HepG2 (cell line): ENCODE measurements around the gene CDK5R1. TPM values are rescaled to one million over a fixed set of nuclear protein-coding genes. Genes with fewer than 3 reads are reported as not detected.
A peak's percentile ranks its signal among the peaks of the same experiment; 100 is the strongest.

Source experiments
- AGO2 ChIP-seq: fragments of 200-400 bp; formaldehyde crosslinking; optimal IDR thresholded peaks from 2 replicates; pipeline ENCODE3; 2017; ENCODE audit warnings: mild to moderate bottlenecking, low read depth, low read length, moderate library complexity
- GATAD1 ChIP-seq: IDR thresholded peaks from 2 replicates; pipeline ENCODE4 v1.6.1; 2016; ENCODE audit warnings: missing genetic modification reagents, missing compliant biosample characterization
- KLF15 ChIP-seq: sonication (generic); formaldehyde crosslinking; IDR thresholded peaks from 2 replicates; pipeline ENCODE4 v1.8.1; 2023; ENCODE audit warnings: borderline replicate concordance, mild to moderate bottlenecking, inconsistent platforms, missing genetic modification reagents, mixed read lengths
- KLF6 ChIP-seq: IDR thresholded peaks from 2 replicates; pipeline ENCODE4 v1.8.0; 2016; ENCODE audit warnings: missing biosample characterization, missing genetic modification reagents
- MAZ ChIP-seq, 2 experiments: sonication (generic) in 1 of 2; formaldehyde crosslinking in 1 of 2; IDR thresholded peaks; 2 replicates each; pipeline versions ENCODE4 v1.5.0 to v1.6.1; 2012 to 2020; ENCODE audit warnings: low read depth in 2 of 2, mild to moderate bottlenecking in 2 of 2, borderline replicate concordance in 1 of 2, improper control_type of control experiment in 1 of 2, low read length in 1 of 2, missing genetic modification reagents in 1 of 2, moderate library complexity in 1 of 2
- PAX8 ChIP-seq: sonication (generic); formaldehyde crosslinking; IDR thresholded peaks from 2 replicates; pipeline ENCODE4 v1.8.0; 2022; ENCODE audit warnings: mild to moderate bottlenecking, missing genetic modification reagents, borderline replicate concordance
- PRDM15 ChIP-seq: sonication (generic); formaldehyde crosslinking; IDR thresholded peaks from 2 replicates; pipeline ENCODE4 v1.4.0; 2020; ENCODE audit warnings: missing genetic modification reagents
- SNAPC4 ChIP-seq: sonication (generic); formaldehyde crosslinking; IDR thresholded peaks from 2 replicates; pipeline ENCODE4 v1.4.0; 2020; ENCODE audit warnings: mild to moderate bottlenecking, missing genetic modification reagents
- SPEN ChIP-seq: sonication (generic); formaldehyde crosslinking; IDR thresholded peaks from 2 replicates; pipeline ENCODE4 v1.5.1; 2020; ENCODE audit warnings: low read depth, mild to moderate bottlenecking, missing genetic modification reagents
- SRY ChIP-seq: sonication (generic); formaldehyde crosslinking; IDR thresholded peaks from 2 replicates; pipeline ENCODE4 v1.8.0; 2022; ENCODE audit warnings: mild to moderate bottlenecking, missing genetic modification reagents
- TBL1XR1 ChIP-seq: fragments of 150-350 bp; IDR thresholded peaks from 2 replicates; pipeline ENCODE4 v1.6.1; 2014; ENCODE audit warnings: borderline replicate concordance, low read length; ENCODE audit not compliant: partially characterized antibody
- ZBED4 ChIP-seq: sonication (generic); formaldehyde crosslinking; IDR thresholded peaks from 2 replicates; pipeline ENCODE4 v1.4.0; 2020; ENCODE audit warnings: missing genetic modification reagents, borderline replicate concordance
- ZNF17 ChIP-seq: sonication (generic); formaldehyde crosslinking; IDR thresholded peaks from 2 replicates; pipeline ENCODE4 v1.5.0; 2020; ENCODE audit warnings: mild to moderate bottlenecking, missing genetic modification reagents
- ZNF589 ChIP-seq: sonication (generic); formaldehyde crosslinking; conservative IDR thresholded peaks from 2 replicates; pipeline ENCODE4 v1.8.0; 2022; ENCODE audit warnings: mild to moderate bottlenecking, moderate library complexity, missing genetic modification reagents
- ZNF703 ChIP-seq: sonication (generic); formaldehyde crosslinking; IDR thresholded peaks from 2 replicates; pipeline ENCODE4 v1.5.1; 2020; ENCODE audit warnings: missing genetic modification reagents, mild to moderate bottlenecking, moderate library complexity, borderline replicate concordance
- ZSCAN29 ChIP-seq: sonication (generic); formaldehyde crosslinking; conservative IDR thresholded peaks from 2 replicates; pipeline ENCODE4 v1.4.0; 2020; ENCODE audit warnings: mild to moderate bottlenecking, missing genetic modification reagents
- polyA plus RNA-seq, 8 experiments: library from polyadenylated mRNA; depleted of rRNA in 3 of 8; stranded (reverse) in 7 of 8; unstranded in 1 of 8; fragments of >200 nt; fragmentation: Illumina TruSeq in 4 of 8; extraction: Trizol in 4 of 8; gene quantifications; 2 replicates each; pipeline versions ENCODE4 v1.2.1 to v1.2.3, GENCODE V29; 2011 to 2016; ENCODE audit warnings: low read depth in 4 of 8, missing spikeins in 1 of 8, mixed read lengths in 1 of 8; ENCODE audit not compliant: insufficient read depth in 1 of 8
- total RNA-seq, 5 experiments: library from RNA; depleted of rRNA; stranded (reverse); fragments of >200 nt; fragmentation: Illumina TruSeq; extraction: Trizol; gene quantifications; 2 replicates each; pipeline ENCODE4 v1.2.3, GENCODE V29; 2016; ENCODE audit warnings: low read depth in 1 of 5

CDK5R1 gene
- total and polyA plus RNA-seq, 2 of the 13 experiments (the other 11 are each of a cell fraction or from before 2014, with no cell fraction given) = 1.1 to 3.9 TPM

- TF ChIP-seq MAZ (IDR thresholded peaks at IDR 0.05; ENCODE audit: borderline replicate concordance, low read depth, low read length) (no peak; the same call in 1 of the 2 replicates), MAZ (CRISPR knock-in tag; IDR thresholded peaks at IDR 0.05; ENCODE audit: low read depth) (0 out of 2 replicates have a peak, but pooled peaks have one; percentile 28), ZBED4 (CRISPR knock-in tag) (no peak), PRDM15 (CRISPR knock-in tag) (no peak), SNAPC4 (CRISPR knock-in tag) (no peak), TBL1XR1 (no peak), ZSCAN29 (CRISPR knock-in tag) (no peak), ZNF17 (CRISPR knock-in tag) (no peak), GATAD1 (no peak), SRY (CRISPR knock-in tag) (no peak), KLF6 (no peak), SPEN (no peak), KLF15 (CRISPR knock-in tag) (no peak), PAX8 (CRISPR knock-in tag) (no peak), ZNF589 (CRISPR knock-in tag) (no peak), ZNF703 (no peak), AGO2 (peak; percentile 27)
Observed at GRCh38 chr17:32487473-32488176, 832 bp downstream of the CDK5R1 start (continued).
